Neural cell (in vitro differentiated cells): ENCODE data around the gene ADGRB2. TPM values are rescaled to one million over a fixed set of nuclear protein-coding genes. Genes with fewer than 3 reads are reported as not detected.

ENCODE experiments used
- H2AFZ ChIP-seq: fragments of 200-600, 300-800 bp; sonication (generic), shearing (Covaris generic); 2 replicates; pipeline ENCODE4 v1.6.0; 2014; ENCODE audit warnings: low read depth, mild to moderate bottlenecking, antibody characterized with exemption, low read length, moderate library complexity
- H3F3A ChIP-seq: fragments of 200-600 bp; shearing (Covaris generic); 2 replicates; pipeline ENCODE4 v1.6.1; 2016; ENCODE audit warnings: mild to moderate bottlenecking, moderate library complexity, mixed read lengths, antibody characterized with exemption, low read length; ENCODE audit not compliant: insufficient read depth, poor library complexity, severe bottlenecking
- H3K27ac ChIP-seq: fragments of 200-600, 300-800 bp; sonication (generic), shearing (Covaris generic); 2 replicates; pipeline ENCODE4 v1.5.1; 2014; ENCODE audit warnings: mild to moderate bottlenecking, low read length, moderate library complexity
- H3K27me3 ChIP-seq: fragments of 300-800, 200-600 bp; sonication (generic), shearing (Covaris generic); 2 replicates; pipeline ENCODE4 v1.6.0; 2014; ENCODE audit warnings: mild to moderate bottlenecking, low read depth, low read length, moderate library complexity; ENCODE audit not compliant: insufficient read depth
- H3K36me3 ChIP-seq: fragments of 300-800, 200-600 bp; sonication (generic), shearing (Covaris generic); 2 replicates; pipeline ENCODE4 v1.5.1; 2014; ENCODE audit warnings: mild to moderate bottlenecking, antibody characterized with exemption, low read length, moderate library complexity; ENCODE audit not compliant: insufficient read depth
- H3K4me2 ChIP-seq: fragments of 300-800, 200-600 bp; sonication (generic), shearing (Covaris generic); 2 replicates; pipeline ENCODE4 v1.6.0; 2014; ENCODE audit warnings: mild to moderate bottlenecking, low read length
- H3K4me3 ChIP-seq: fragments of 300-800, 200-600 bp; sonication (generic), shearing (Covaris generic); 2 replicates; pipeline ENCODE4 v1.5.1; 2014; ENCODE audit warnings: mild to moderate bottlenecking, low read length, moderate library complexity
- H3K79me2 ChIP-seq: fragments of 200-600 bp; shearing (Covaris generic); replicated peaks from 2 replicates; pipeline ENCODE4 v1.6.0; 2014; ENCODE audit warnings: mild to moderate bottlenecking, low read length, moderate library complexity; ENCODE audit not compliant: insufficient read depth
- H3K9ac ChIP-seq: fragments of 300-800, 200-600 bp; sonication (generic), shearing (Covaris generic); 2 replicates; pipeline ENCODE4 v1.6.1; 2016; ENCODE audit warnings: mild to moderate bottlenecking, low read length, mixed read lengths
- H3K9me2 ChIP-seq: fragments of 200-600 bp; shearing (Covaris generic); 2 replicates; pipeline ENCODE4 v1.6.1; 2016; ENCODE audit warnings: mild to moderate bottlenecking, low read length, mixed read lengths; ENCODE audit not compliant: insufficient read depth
- H3K9me3 ChIP-seq: fragments of 200-600, 300-800 bp; sonication (generic), shearing (Covaris generic); 2 replicates; pipeline ENCODE4 v1.6.1; 2016; ENCODE audit warnings: mild to moderate bottlenecking, mixed run types, low read length, moderate library complexity, mixed read lengths
- H4K20me1 ChIP-seq: fragments of 200-600 bp; shearing (Covaris generic); 2 replicates; pipeline ENCODE4 v1.6.1; 2016; ENCODE audit warnings: mild to moderate bottlenecking, mixed run types; ENCODE audit not compliant: insufficient read depth
- EP300 ChIP-seq: fragments of 450-650 bp; conservative IDR thresholded peaks from 2 replicates; pipeline ENCODE4 v1.6.1; 2014; ENCODE audit warnings: antibody characterized with exemption, mild to moderate bottlenecking, moderate library complexity; ENCODE audit not compliant: poor library complexity, severe bottlenecking
- EZH2 ChIP-seq: fragments of 200-600, 300-800 bp; shearing (Covaris generic), sonication (generic); IDR thresholded peaks from 2 replicates; pipeline ENCODE4 v1.6.1; 2014; ENCODE audit warnings: antibody characterized with exemption, low read length, borderline replicate concordance, mild to moderate bottlenecking; ENCODE audit not compliant: insufficient read depth, poor library complexity, severe bottlenecking
- MXI1 ChIP-seq: fragments of 450-650 bp; conservative IDR thresholded peaks from 2 replicates; pipeline ENCODE4 v1.6.1; 2014; ENCODE audit warnings: antibody characterized with exemption, mild to moderate bottlenecking; ENCODE audit not compliant: poor library complexity, severe bottlenecking
- POLR2AphosphoS5 ChIP-seq: IDR thresholded peaks from 2 replicates; pipeline ENCODE4 v1.6.1; 2012
- RAD21 ChIP-seq: fragments of 450-650 bp; conservative IDR thresholded peaks from 2 replicates; pipeline ENCODE4 v1.6.1; 2014; ENCODE audit warnings: antibody characterized with exemption, mild to moderate bottlenecking, moderate library complexity
- SMC3 ChIP-seq: fragments of 450-650 bp; conservative IDR thresholded peaks from 2 replicates; pipeline ENCODE4 v1.6.1; 2014; ENCODE audit warnings: antibody characterized with exemption, mild to moderate bottlenecking, moderate library complexity; ENCODE audit not compliant: poor library complexity
- TAF1 ChIP-seq: IDR thresholded peaks from 2 replicates; pipeline ENCODE4 v1.6.1; 2012; ENCODE audit warnings: low read depth
- polyA plus RNA-seq: library from polyadenylated mRNA; depleted of rRNA; stranded (reverse); fragments of >200 nt; gene quantifications from 2 replicates; pipeline ENCODE4 v1.2.3, GENCODE V29; 2014
- small RNA-seq, 3 experiments: library from RNA; depleted of rRNA; stranded (forward); fragments of <200 nt; gene quantifications; one replicate each; pipeline ENCODE3, GENCODE V24; 2012
- TF ChIP-seq, protein P1 (sequence below): fragments of 450-650 bp; IDR thresholded peaks from 2 replicates; pipeline ENCODE4 v1.5.1; 2014; ENCODE audit warnings: antibody characterized with exemption, mild to moderate bottlenecking, moderate library complexity; ENCODE audit not compliant: poor library complexity, severe bottlenecking
- TF ChIP-seq, protein P2 (sequence below): IDR thresholded peaks from 2 replicates; pipeline ENCODE4 v1.6.1; 2012; ENCODE audit warnings: borderline replicate concordance

Gene ADGRB2
- polyA plus RNA-seq, 1 donor from 2014 or later = 45.0 TPM

- Histone ChIP-seq H2AFZ (no peak overlapping the region), H3F3A (no peaks in the 10 kb centered on the region), H3K9me3 (no peaks in the 10 kb centered on the region), H3K9ac (no peak overlapping the region), H3K4me2 (no peak overlapping the region), H3K27ac (no peak overlapping the region), H3K79me2 (no peaks in the 10 kb centered on the region), H3K36me3 (no peaks in the 10 kb centered on the region), H4K20me1 (no peaks in the 10 kb centered on the region), H3K27me3 (no peaks in the 10 kb centered on the region), H3K4me3 (no peak overlapping the region), H3K9me2 (no peaks in the 10 kb centered on the region)
- TF ChIP-seq RAD21 (no peak), EZH2 (no peak), EP300 (no peak), MXI1 (no peak), SMC3 (no peak), TAF1 (no peak), POLR2AphosphoS5 (no peak)
- TF ChIP-seq, protein P1, sequence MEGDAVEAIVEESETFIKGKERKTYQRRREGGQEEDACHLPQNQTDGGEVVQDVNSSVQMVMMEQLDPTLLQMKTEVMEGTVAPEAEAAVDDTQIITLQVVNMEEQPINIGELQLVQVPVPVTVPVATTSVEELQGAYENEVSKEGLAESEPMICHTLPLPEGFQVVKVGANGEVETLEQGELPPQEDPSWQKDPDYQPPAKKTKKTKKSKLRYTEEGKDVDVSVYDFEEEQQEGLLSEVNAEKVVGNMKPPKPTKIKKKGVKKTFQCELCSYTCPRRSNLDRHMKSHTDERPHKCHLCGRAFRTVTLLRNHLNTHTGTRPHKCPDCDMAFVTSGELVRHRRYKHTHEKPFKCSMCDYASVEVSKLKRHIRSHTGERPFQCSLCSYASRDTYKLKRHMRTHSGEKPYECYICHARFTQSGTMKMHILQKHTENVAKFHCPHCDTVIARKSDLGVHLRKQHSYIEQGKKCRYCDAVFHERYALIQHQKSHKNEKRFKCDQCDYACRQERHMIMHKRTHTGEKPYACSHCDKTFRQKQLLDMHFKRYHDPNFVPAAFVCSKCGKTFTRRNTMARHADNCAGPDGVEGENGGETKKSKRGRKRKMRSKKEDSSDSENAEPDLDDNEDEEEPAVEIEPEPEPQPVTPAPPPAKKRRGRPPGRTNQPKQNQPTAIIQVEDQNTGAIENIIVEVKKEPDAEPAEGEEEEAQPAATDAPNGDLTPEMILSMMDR = no peak
- TF ChIP-seq, protein P2, sequence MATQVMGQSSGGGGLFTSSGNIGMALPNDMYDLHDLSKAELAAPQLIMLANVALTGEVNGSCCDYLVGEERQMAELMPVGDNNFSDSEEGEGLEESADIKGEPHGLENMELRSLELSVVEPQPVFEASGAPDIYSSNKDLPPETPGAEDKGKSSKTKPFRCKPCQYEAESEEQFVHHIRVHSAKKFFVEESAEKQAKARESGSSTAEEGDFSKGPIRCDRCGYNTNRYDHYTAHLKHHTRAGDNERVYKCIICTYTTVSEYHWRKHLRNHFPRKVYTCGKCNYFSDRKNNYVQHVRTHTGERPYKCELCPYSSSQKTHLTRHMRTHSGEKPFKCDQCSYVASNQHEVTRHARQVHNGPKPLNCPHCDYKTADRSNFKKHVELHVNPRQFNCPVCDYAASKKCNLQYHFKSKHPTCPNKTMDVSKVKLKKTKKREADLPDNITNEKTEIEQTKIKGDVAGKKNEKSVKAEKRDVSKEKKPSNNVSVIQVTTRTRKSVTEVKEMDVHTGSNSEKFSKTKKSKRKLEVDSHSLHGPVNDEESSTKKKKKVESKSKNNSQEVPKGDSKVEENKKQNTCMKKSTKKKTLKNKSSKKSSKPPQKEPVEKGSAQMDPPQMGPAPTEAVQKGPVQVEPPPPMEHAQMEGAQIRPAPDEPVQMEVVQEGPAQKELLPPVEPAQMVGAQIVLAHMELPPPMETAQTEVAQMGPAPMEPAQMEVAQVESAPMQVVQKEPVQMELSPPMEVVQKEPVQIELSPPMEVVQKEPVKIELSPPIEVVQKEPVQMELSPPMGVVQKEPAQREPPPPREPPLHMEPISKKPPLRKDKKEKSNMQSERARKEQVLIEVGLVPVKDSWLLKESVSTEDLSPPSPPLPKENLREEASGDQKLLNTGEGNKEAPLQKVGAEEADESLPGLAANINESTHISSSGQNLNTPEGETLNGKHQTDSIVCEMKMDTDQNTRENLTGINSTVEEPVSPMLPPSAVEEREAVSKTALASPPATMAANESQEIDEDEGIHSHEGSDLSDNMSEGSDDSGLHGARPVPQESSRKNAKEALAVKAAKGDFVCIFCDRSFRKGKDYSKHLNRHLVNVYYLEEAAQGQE = no peak
Measured at GRCh38 chr1:31677401-31677800, 86.7 kb downstream of the ADGRB2 start.

Small RNA genes within 50 kb of the gene (small RNA-seq; reads per million reads assigned to genes)
- 3.9 to 7.4 (median 4.6) reads per million in 3 experiments for gene MIR4254

Other genes starting within 250 kb of the ADGRB2 start
- gene TINAGL1, start 187.8 kb downstream of the ADGRB2 start, polyA plus RNA-seq = 1.0 TPM in 1 of 2 replicates, not detected in the other
- 0.34 and 0.37 TPM in 2 replicates for gene HCRTR1, start 146.7 kb downstream of the ADGRB2 start, polyA plus RNA-seq
- 48.2 and 51.1 TPM in 2 replicates for gene PEF1, start 119.5 kb downstream of the ADGRB2 start, polyA plus RNA-seq
- 3.4 and 4.4 TPM in 2 replicates for gene COL16A1, start 60.3 kb downstream of the ADGRB2 start, polyA plus RNA-seq
- gene SPOCD1, start 51.7 kb upstream of the ADGRB2 start, polyA plus RNA-seq = not detected in 2 replicates
- 177 and 250 TPM in 2 replicates for gene PTP4A2, start 174.0 kb upstream of the ADGRB2 start, polyA plus RNA-seq
- 210 and 214 TPM in 2 replicates for gene KHDRBS1, start 249.5 kb upstream of the ADGRB2 start, polyA plus RNA-seq